Retina (tissue), 1 donor: ENCODE measurements around the gene TMOD1.
"Not testable (repeated sequence)": the region's sequence is repeated elsewhere in the genome, so short reads cannot be mapped to it uniquely, and the experiment has no call there.

Experiments used
- DNase-seq: peaks from one replicate; pipeline ENCODE4 v3.0.0-alpha.2; 2016

The TMOD1 gene

DNA sequence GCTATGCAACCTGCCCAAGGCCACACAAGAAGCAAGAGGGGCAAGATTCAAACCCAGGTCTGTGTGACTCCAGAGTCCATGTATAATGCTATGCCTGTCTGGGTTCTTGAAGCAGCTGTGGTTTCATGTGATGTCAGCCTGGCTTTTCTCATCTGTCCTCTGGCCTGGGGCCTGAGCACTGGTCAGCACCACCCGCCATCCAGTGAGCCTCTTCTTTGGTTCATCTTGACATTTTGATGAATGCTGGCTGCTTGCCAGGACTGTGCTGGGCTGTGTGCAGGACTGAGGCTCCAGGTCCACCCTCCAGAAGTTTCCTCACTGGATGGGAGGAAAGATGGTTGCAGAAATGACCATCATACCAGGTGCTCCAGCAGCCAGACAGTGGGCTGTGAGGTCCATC, 70.2 kb downstream of the TMOD1 start:
- DNase-seq, result no peak

DNA sequence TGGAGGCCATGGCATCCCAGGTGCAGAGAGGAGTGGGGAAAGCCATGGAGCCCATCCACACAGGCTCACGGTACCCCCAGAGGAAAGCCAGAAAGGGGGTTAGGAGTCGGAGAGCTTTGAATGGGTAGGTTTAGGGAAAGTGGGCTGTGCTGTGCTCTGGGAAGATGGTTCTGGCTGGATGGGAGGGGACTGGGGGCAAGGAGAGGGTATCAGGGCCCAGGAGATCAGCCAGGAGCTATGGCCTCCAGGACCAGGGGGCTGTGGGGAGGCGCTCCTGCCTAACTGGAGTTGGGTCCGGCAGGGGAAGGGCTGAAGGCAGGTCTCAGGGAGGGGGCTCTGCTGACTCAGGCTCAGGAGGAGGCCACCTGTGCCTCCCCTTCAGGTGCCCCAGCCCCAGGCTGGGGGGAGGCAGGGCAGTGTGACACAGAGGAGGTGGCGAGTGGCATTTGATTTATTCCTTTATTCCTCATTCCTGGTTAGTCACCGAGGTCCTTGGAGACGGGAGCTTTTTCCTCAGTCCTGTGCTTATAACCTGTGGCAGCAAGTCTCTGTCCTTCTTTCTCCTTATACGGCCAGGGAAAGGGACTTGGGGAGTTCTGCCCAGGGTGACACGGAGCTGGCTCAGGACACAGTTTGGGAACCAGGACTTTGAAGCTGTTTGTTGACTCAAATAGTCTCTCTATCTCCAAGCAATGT, 70.9 kb downstream of the TMOD1 start:
- DNase-seq, result no peak

- DNase-seq, result no peak
Measured at GRCh38 chr9:97572892-97573365, 71.5 kb downstream of the TMOD1 start.

- no peak for DNase-seq
Measured at GRCh38 chr9:97573482-97574073, 72.1 kb downstream of the TMOD1 start.

GRCh38 chr9:97574101-97574571, 72.7 kb downstream of the TMOD1 start:
- not testable (repeated sequence) for DNase-seq

GRCh38 chr9:97574921-97575672, 73.6 kb downstream of the TMOD1 start:
- not testable (repeated sequence) for DNase-seq

DNA sequence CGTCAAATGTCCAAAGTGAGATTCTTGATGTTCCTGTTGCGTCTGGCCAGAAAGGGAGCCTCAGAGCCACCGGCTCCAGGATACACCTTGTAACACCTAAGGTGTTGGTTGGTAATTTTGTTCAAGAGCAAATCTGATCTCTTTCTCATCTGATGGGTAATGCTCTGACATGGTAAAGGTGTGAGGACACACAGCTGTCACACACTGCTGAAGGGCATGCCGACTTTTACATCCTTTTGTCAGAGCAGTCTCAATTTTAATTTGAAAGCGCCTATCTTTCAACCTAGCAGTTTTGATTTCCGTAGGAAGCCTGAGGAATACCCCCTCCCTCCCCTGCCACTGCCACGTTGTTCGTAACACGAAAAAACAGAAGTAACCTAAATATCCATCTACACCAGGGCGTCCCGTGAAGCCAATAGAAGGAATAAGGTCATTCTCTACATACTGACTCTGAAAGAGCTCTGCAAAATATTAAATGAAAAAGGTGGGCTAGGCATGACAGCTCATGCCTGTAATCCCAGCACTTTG, 74.3 kb downstream of the TMOD1 start:
- DNase-seq, result no peak

GRCh38 chr9:97577051-97577450, 75.6 kb downstream of the TMOD1 start:
- no peak for DNase-seq

- DNase-seq, result no peak
Measured at GRCh38 chr9:97578846-97579245, 77.4 kb downstream of the TMOD1 start.

DNA sequence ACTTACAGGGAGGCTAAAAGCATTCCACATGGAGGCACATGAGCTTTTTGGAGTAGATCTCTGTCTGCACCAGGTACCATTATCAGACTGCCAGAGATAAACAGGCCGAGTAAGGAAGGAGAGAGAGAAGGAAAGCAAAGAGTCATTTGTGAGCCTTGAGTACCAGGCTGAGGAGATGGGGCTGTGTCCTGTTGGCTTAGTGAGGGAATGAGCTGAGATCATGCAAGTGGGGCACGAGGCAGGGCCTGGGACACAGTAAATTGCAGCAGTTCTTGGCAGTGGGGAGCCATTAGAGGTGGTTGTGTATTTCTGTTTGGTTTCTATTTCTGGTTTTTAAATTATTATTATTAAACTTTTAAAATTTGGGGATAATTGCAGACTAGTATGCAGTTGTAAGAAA, 78.4 kb downstream of the TMOD1 start:
- no peak for DNase-seq

GRCh38 chr9:97581590-97581989, 80.1 kb downstream of the TMOD1 start:
- DNase-seq, result not testable (repeated sequence)

DNA sequence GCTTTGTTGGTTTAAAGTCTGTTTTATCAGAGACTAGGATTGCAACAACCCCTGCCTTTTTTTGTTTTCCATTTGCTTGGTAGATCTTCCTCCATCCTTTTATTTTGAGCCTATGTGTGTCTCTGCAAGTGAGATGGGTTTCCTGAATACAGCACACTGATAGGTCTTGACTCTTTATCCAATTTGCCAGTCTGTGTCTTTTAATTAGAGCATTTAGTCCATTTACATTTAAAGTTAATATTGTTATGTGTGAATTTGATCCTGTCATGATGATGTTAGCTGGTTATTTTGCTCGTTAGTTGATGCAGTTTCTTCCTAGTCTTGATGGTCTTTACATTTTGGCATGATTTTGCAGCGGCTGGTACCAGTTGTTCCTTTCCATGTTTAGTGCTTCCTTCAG, 83.3 kb downstream of the TMOD1 start:
- not testable (repeated sequence) for DNase-seq

GRCh38 chr9:97586909-97587308, 85.4 kb downstream of the TMOD1 start:
- DNase-seq, result not testable (repeated sequence)

DNA sequence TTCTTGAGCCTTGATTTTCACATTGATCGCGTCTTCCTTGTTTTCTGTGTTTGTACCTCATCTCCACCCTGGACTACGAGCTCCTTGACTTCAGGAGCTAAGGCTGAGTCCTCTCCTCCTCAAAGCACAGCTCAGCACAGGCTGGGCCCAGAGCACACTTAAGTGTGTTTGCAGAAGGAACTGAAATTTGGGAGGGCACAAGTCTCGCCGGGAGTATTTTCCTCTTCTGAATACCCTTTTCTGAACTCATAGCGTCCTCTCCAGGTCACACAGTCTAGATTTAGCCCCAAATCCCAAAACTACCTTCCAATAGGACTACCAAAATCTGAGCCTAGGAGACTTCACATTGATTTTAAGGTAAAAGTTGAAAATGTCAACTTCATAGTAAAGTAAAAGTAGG, 90.1 kb downstream of the TMOD1 start:
- no peak for DNase-seq

- DNase-seq, result no peak
Measured at GRCh38 chr9:97592126-97592525, 90.7 kb downstream of the TMOD1 start.

GRCh38 chr9:97593960-97594359, 92.5 kb downstream of the TMOD1 start:
- no peak for DNase-seq

DNA sequence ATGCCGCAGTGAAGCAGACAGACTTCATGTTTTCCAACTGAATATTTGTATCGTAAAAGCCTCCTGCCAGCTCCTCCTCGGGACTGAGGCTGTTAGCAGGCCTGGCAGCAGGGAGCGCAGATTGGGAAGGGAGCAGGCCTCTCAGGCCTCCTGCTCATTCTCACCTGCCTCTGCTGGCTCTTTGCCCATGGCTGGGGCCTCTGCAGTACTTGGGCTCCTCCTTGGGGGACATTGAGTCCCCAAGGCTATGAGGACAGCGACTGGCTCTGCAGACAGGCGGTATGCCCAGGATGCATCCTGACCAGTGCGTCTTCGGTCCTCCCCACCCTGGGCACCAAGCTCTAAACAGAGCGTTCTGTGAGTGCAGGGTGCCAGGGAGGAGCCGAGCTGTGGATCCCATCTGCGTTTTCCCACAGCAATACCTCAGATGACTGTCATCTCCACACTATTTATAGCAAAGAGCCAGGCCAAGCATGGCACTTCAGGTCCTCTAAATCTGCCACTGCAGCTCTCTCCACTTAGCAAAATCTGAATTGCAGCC, 93.0 kb downstream of the TMOD1 start:
- no peak for DNase-seq

DNA sequence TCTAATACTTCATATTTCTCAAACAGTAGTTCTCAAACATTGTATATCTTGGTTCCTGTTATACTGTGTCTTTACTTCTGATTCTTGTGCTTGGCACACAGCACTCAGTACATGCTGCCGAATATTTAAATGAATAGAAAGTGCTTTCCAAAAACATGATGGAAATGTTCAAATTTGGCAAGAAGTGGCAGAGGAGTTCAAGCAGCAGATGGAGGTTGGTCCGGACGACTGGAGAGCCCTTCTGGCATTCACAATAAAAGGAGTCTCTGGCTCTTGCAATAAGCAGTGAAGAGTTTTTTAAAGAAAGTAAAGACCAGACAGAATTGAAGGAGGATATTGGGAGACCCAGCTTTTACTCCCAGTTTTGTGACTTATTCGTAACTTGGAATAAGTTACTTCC, 95.4 kb downstream of the TMOD1 start:
- no peak for DNase-seq

DNA sequence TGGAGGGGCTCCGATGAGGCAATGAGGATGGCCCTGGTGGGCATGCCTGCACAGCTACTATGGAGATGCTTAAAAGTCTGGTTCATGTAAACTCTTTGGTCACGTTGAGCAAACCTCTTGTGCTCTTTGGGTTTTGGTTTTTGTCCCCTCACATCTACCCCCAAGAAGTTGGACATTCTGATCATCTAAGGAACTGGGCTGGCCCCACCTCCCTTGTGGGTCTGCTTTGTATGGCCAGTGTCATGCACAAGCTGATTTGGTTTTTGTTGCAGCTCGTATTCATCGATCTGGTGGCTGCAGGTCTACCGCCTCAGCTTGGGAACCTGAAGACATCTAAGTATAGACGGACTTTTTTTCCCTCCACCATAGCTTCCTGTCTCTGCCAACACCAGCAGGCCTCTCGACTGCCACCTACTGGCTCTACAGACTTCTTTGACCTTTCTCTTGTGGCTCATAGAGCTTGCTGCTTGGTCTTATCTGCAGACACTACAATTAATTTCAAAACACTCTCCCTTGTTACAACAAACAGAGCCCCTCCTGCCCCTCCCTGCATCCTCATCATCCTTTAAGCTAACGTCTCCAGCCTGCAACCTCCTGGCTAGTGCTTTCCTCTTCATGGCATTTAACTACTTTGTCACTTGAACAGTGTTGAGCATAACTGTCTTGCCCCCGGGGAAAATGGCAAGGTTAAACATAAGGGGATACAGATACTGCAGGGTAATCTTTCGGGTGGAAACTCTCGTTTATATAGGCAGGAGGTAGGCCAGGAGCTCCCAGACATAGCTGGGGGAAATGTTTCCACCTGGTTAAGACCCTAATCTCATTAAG, 97.2 kb downstream of the TMOD1 start:
- peak; percentile 67 for DNase-seq

DNA sequence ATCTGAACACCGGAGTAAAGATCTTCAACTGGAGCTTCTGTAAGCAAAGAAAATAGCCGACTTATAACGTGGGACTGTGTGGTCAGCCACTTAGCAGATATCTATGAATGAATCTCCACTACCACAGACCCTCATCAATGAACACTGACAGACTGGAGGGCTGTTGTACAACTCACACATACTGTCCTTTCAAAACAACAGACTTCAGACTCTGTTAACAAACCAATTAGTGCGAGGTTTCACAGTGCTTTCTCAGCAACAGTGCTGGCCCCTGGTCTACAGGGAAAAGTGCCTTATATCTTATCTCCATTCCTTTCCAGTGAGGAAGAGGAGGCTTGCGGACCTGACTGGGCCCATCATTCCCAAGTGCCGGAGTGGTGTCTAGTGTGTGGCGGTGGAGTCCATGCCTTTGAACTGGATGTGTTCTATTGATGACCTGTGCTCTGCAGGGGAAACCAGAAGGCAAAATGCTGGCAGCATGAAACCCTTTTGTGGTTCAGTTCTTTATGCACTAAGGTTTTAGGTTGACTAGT, 97.9 kb downstream of the TMOD1 start:
- DNase-seq, result no peak

DNA sequence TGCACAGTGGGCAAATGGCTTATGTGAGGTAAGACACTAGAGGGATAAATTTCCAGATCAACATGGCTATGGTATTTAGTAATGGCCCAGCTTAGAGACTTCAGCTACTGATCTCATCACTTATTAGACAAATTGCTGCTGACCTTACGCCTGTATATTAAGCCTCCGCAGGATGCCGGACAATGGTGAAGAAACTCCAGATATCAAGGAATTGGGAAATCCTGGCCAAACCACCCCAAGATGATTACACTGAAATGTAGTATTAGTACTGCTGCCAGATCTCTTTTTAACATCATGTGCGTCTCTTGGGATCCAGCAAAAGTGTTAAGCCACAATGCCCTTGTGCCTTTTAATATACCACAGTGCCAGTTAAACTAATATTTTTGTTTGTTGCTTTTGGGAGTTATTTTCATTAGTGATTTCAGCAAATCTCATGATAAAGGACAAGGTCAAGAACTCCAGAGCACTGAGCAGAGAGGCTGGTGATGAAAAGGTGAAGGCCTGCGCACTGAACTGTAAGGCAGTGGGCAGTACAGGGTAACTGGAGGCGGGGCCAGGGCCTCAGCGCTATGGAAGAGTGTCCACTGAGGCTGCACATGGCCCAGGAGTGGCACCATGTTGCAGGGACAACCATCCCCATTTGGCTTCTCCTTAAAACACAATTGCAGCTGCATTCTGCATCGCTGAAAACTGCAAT, 99.2 kb downstream of the TMOD1 start:
- DNase-seq, result no peak
